GM12891 (cell line): ENCODE measurements around the gene NSF.

Source experiments
- PAX5 ChIP-seq: IDR thresholded peaks from 2 replicates; pipeline ENCODE4 v1.6.1; 2011; ENCODE audit warnings: low read length, moderate library complexity, mild to moderate bottlenecking; ENCODE audit not compliant: insufficient read depth, severe bottlenecking
- POLR2A ChIP-seq: IDR thresholded peaks from 2 replicates; pipeline ENCODE4 v1.6.1; 2011; ENCODE audit warnings: low read depth, low read length, control low read depth
- POLR2AphosphoS5 ChIP-seq: IDR thresholded peaks from 2 replicates; pipeline ENCODE4 v1.6.1; 2011; ENCODE audit warnings: low read depth, low read length, control low read depth
- POU2F2 ChIP-seq: IDR thresholded peaks from 2 replicates; pipeline ENCODE4 v1.6.1; 2011; ENCODE audit warnings: low read depth, mild to moderate bottlenecking, control low read depth, low read length, moderate library complexity
- SPI1 ChIP-seq: IDR thresholded peaks from 2 replicates; pipeline ENCODE4 v1.6.1; 2011; ENCODE audit warnings: low read depth, low read length, control low read depth
- TAF1 ChIP-seq: IDR thresholded peaks from 2 replicates; pipeline ENCODE4 v1.6.1; 2011; ENCODE audit warnings: low read depth, low read length, control low read depth

DNA sequence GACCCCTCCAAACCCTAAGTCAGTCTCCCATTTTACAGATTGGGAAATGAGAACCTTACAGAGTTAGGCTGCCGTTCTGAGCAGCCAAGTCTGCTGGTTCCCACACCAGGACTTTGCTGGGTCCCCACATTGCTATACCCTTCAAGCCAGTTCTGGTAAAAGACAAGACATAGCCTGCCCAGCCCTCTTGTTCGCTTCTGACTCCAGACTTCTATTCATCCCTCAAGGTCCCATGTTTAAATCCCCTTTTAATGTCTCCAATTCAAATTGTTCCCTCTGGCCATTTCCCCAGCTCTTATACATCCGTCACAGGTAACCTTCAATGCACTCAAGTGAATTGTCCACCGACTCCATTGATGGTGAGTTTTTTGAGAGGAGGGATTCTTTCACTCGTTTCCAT is 197.8 kb downstream of the NSF start:
- TF ChIP-seq POLR2A (no peak), TAF1 (no peak), POLR2AphosphoS5 (no peak), SPI1 (no peak), PAX5 (no peak), POU2F2 (no peak)
